Measurements from ENCODE around the gene DNAAF9. TPM values are rescaled to one million over a fixed set of nuclear protein-coding genes. Genes with fewer than 3 reads are reported as not detected.

The DNAAF9 gene
- total and polyA plus RNA-seq, 4 donors = 27.2 to 45.4 (median 39.8) TPM

DNA sequence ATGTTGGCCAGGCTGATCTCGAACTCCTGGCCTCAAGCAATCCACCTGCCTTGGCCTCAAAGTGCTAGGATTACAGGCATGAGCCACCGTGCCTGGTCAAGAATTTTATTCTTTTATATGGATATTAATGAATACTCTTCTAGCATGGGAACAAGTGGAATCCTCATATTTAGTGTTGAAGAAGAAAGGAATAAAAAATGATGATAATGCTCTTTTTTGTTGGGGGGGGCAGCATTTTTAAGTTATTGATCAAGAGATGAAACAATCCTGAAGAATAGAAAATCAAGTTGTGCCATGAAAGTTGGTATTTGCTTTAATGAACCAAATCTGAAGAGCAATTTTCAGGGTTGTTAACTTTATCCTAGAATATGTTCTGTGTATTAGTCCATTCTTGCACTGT is 6.7 kb upstream of the DNAAF9 start:
- Histone ChIP-seq H3K27me3 (ENCODE audit: control insufficient read depth, insufficient read depth, low read length) (no peaks in the 10 kb centered on the region), H3K27ac (ENCODE audit: low read depth, low read length) (no peak overlapping the region), H3K4me3 (ENCODE audit: low read depth, low read length) (no peak overlapping the region), H3K9me3 (ENCODE audit: control insufficient read depth, insufficient read depth, low read length) (no peaks in the 10 kb centered on the region), H3K36me3 (ENCODE audit: control insufficient read depth, insufficient read depth, low read length) (no peaks in the 10 kb centered on the region), H3K4me1 (ENCODE audit: control insufficient read depth, insufficient read depth, low read length) (no peaks in the 10 kb centered on the region)
- WGBS (ENCODE audit: insufficient coverage) = 60% methylated on average over 1 of the region's 2 CpGs
- DNase-seq (ENCODE audit: low read depth in 4 of 6, low spot score in 6 of 6) = no peak

DNA sequence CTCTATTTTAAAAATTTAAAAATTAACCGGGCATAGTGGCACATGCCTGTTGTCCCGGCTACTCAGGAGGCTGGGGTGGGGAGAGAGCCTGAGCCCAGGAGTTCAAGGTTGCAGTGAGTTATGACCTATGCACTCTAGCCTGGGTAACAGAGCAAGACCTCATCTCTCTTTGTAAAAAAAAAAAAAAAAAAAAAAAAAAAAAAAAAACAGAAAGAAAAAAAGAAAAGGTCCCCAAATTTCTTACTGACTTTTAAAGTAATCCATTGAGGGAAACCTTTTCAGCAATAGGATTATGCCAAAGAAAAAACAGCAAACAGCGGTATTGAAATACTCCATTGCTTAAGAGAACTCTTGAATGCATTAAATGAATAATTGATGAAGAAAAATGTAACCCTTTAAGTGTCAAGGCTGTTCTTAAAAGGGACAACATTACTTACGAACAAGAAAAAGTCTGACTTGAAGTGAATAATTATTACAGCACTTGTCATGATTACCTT is 6.0 kb upstream of the DNAAF9 start:
- Histone ChIP-seq H3K27me3 (ENCODE audit: control insufficient read depth, insufficient read depth, low read length) (no peaks in the 10 kb centered on the region), H3K4me3 (ENCODE audit: low read depth, low read length) (no peak overlapping the region), H3K4me1 (ENCODE audit: control insufficient read depth, insufficient read depth, low read length) (no peaks in the 10 kb centered on the region), H3K27ac (ENCODE audit: low read depth, low read length) (no peak overlapping the region), H3K36me3 (ENCODE audit: control insufficient read depth, insufficient read depth, low read length) (no peaks in the 10 kb centered on the region), H3K9me3 (ENCODE audit: control insufficient read depth, insufficient read depth, low read length) (no peaks in the 10 kb centered on the region)
- DNase-seq (ENCODE audit: low read depth in 4 of 6, low spot score in 6 of 6) = no peak
- no CpG with 5 or more reads among the region's 4 CpGs for WGBS (ENCODE audit: insufficient coverage)

DNA sequence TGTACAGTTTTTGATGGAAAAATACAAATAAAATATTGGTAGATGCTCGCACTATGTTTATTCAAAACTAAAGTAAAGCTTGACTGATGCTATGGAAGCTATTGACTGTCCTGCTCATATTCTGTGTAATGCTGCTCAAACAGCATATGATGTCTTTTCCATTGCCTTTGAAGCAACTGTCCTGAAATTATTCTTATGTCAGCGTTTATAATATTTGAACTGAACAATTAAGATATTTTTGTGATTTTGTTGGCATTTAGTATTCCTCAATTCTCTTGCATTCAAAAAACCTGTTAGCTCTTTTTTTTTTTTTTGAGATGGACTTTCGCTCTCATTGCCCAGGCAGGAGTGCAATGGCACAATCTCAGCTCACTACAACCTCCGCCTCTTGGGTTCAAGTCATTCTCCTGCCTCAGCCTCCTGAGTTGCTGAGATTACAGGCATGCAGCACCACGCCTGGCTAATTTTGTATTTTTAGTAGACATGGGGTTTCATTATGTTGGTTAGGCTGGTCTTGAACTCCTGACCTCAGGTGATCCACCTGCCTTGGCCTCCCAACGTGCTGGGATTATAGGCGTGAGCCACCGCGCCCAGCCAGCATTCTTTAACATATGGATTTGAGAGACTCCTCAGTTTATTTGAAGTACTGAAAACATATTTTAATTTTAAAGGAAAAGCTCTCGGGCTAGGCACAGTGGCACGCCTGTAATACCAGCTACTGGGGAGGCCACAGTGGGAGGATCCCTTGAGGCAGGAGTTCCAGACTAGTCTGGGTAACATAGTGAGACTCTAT is 5.3 kb upstream of the DNAAF9 start:
- Histone ChIP-seq H3K36me3 (ENCODE audit: control insufficient read depth, insufficient read depth, low read length) (no peaks in the 10 kb centered on the region), H3K27me3 (ENCODE audit: control insufficient read depth, insufficient read depth, low read length) (no peaks in the 10 kb centered on the region), H3K27ac (ENCODE audit: low read depth, low read length) (no peak overlapping the region), H3K9me3 (ENCODE audit: control insufficient read depth, insufficient read depth, low read length) (no peaks in the 10 kb centered on the region), H3K4me3 (ENCODE audit: low read depth, low read length) (no peak overlapping the region), H3K4me1 (ENCODE audit: control insufficient read depth, insufficient read depth, low read length) (no peaks in the 10 kb centered on the region)
- no peak for DNase-seq (ENCODE audit: low read depth in 4 of 6, low spot score in 6 of 6)
- no CpG with 5 or more reads among the region's 11 CpGs for whole genome bisulfite sequencing (ENCODE audit: insufficient coverage)

DNA sequence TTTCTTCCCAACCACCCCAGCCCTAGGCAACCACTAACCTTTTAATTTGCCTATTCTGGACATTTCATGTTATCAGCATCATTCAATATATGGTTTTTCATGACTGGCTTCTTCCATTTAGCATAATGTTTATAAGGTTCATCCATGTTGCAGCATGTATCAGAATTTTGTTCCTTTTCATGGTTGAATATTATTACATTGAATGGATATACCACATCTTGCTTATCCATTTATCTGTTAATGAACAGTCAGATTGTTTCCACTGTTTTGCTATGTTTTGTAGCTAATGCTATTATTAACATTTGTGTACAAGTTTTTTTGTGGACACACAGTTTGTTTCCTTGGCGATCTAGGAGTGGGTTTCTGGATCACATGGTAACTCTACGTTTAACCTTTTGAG is 3.0 kb upstream of the DNAAF9 start:
- Histone ChIP-seq H3K4me1 (ENCODE audit: control insufficient read depth, insufficient read depth, low read length) (peaks cover 4% of the 10 kb centered on the region), H3K27ac (ENCODE audit: low read depth, low read length) (no peak overlapping the region), H3K36me3 (ENCODE audit: control insufficient read depth, insufficient read depth, low read length) (no peaks in the 10 kb centered on the region), H3K4me3 (ENCODE audit: low read depth, low read length) (no peak overlapping the region), H3K9me3 (ENCODE audit: control insufficient read depth, insufficient read depth, low read length) (no peaks in the 10 kb centered on the region), H3K27me3 (ENCODE audit: control insufficient read depth, insufficient read depth, low read length) (no peaks in the 10 kb centered on the region)
- DNase-seq (ENCODE audit: low read depth in 4 of 6, low spot score in 6 of 6) = no peak
- WGBS (ENCODE audit: insufficient coverage) = no CpG with 5 or more reads among the region's 2 CpGs

DNA sequence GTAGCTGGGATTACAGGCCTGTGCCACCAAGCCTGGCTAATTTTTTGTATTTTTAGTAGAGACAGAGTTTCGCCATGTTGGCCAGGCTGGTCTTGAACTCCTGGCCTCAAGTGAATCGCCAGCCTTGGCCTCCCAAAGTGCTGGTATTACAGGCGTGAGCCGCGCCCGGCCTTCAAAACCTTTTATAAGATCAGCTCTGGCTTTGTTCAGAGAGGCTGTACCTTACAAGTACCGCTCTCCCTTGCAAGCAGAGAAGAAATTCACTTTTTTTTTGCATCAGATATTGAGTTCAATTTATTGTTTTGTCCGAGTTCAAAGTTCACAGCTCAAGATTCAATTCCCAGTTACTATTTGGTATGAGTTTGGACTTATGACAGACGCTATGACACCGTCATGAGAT is 1.9 kb upstream of the DNAAF9 start:
- 96% methylated on average over 8 of the region's 10 CpGs for WGBS (ENCODE audit: insufficient coverage)

DNA sequence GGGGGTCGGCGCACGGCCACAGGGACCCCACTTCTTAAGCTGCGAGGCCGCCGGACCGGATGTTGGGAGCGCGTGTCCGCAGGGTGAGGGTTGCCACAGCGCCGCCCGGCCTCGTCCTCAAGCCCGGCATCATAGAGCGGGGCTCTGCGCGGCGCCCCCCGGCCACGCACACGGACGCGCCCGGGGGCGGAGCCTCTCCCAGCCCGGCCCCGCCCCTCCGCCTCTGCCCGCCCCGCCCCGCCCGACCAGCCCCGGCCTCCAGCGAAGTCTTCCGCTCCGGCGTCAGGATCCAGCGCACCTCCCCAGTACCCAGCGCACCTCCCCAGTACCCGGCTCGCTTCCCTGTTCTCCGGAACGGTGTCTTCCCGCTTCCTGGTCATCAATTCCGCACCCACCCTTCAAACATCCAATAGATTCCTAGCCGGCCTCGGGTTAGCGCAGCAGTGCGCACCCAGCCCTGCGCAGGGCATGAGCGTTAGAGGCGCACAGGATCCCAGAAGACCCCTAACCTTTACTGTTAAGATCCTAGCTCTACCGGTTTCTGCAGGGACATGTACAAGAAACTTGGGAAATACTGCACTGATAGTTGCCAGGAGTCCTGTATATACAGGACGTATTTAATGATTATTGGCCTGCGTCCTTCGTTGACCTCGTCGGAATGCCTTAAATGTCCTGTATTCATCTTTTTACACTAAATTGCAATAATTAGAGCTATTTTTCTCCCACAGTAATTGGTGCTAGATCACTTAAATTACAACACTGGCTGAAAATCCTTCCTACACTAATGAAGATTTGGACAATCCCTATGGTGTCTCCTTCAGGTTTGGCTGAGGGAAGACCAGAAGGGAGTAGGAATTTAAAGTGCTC is 535 bp upstream of the DNAAF9 start:
- peak overlapping the region; percentile 90 for H3K27ac ChIP-seq (ENCODE audit: low read depth, low read length)
- H3K27me3 ChIP-seq (ENCODE audit: control insufficient read depth, insufficient read depth, low read length) = no peaks in the 10 kb centered on the region
- H3K9me3 ChIP-seq (ENCODE audit: control insufficient read depth, insufficient read depth, low read length) = no peaks in the 10 kb centered on the region
- peak; percentile 64 to 94 (median 77) for DNase-seq (ENCODE audit: low read depth in 4 of 6, low spot score in 6 of 6)
- under 1% methylated on average over 54 of the region's 59 CpGs for WGBS (ENCODE audit: insufficient coverage)
- H3K36me3 ChIP-seq (ENCODE audit: control insufficient read depth, insufficient read depth, low read length) = no peaks in the 10 kb centered on the region
- H3K4me3 ChIP-seq (ENCODE audit: low read depth, low read length) = peak overlapping the region; percentile 86
- H3K4me1 ChIP-seq (ENCODE audit: control insufficient read depth, insufficient read depth, low read length) = peaks cover 4% of the 10 kb centered on the region

More for the DNA sequence above, 1.9 kb upstream of the DNAAF9 start:
- Histone ChIP-seq H3K36me3 (ENCODE audit: control insufficient read depth, insufficient read depth, low read length) (no peaks in the 10 kb centered on the region), H3K27ac (ENCODE audit: low read depth, low read length) (no peak overlapping the region), H3K4me1 (ENCODE audit: control insufficient read depth, insufficient read depth, low read length) (peaks cover 4% of the 10 kb centered on the region), H3K4me3 (ENCODE audit: low read depth, low read length) (no peak overlapping the region), H3K9me3 (ENCODE audit: control insufficient read depth, insufficient read depth, low read length) (no peaks in the 10 kb centered on the region), H3K27me3 (ENCODE audit: control insufficient read depth, insufficient read depth, low read length) (no peaks in the 10 kb centered on the region)
- no peak for DNase-seq (ENCODE audit: low read depth in 4 of 6, low spot score in 6 of 6)

DNA sequence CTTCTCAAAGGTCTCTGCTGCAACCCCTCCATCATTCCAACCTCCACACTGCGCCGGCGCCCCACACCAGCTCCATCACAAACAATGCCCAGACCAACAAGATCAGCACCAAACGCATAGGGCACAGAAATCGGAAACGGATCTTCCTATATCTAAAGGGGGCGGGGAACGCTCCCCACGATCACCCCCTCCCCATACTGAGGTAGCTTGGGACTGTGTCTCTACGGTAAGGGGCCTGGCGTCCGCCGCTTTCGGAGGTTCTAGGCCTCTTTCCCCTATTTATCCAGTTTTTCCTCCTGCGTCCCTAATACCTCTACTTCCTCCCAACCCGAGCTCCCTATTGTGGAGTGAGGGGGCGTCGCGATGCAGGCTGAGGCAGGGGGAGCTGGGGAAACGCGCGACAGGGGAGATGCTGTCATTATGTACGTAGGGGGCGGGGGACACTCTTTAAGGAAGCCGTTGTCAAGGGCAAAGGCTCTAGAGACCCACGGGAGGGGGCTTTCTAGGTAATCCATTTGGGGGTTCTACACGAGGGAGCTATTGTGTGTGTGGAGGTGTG is 909 bp downstream of the DNAAF9 start:
- peaks cover 4% of the 10 kb centered on the region for H3K4me1 ChIP-seq (ENCODE audit: control insufficient read depth, insufficient read depth, low read length)
- no peaks in the 10 kb centered on the region for H3K27me3 ChIP-seq (ENCODE audit: control insufficient read depth, insufficient read depth, low read length)
- no peaks in the 10 kb centered on the region for H3K36me3 ChIP-seq (ENCODE audit: control insufficient read depth, insufficient read depth, low read length)
- H3K27ac ChIP-seq (ENCODE audit: low read depth, low read length) = peak overlapping the region; percentile 90
- no peaks in the 10 kb centered on the region for H3K9me3 ChIP-seq (ENCODE audit: control insufficient read depth, insufficient read depth, low read length)
- DNase-seq (ENCODE audit: low read depth in 4 of 6, low spot score in 6 of 6) = peak; percentile 33 to 92 (median 51)
- H3K4me3 ChIP-seq (ENCODE audit: low read depth, low read length) = peak overlapping the region; percentile 86
- WGBS (ENCODE audit: insufficient coverage) = 0% methylated on average over 15 of the region's 27 CpGs

DNA sequence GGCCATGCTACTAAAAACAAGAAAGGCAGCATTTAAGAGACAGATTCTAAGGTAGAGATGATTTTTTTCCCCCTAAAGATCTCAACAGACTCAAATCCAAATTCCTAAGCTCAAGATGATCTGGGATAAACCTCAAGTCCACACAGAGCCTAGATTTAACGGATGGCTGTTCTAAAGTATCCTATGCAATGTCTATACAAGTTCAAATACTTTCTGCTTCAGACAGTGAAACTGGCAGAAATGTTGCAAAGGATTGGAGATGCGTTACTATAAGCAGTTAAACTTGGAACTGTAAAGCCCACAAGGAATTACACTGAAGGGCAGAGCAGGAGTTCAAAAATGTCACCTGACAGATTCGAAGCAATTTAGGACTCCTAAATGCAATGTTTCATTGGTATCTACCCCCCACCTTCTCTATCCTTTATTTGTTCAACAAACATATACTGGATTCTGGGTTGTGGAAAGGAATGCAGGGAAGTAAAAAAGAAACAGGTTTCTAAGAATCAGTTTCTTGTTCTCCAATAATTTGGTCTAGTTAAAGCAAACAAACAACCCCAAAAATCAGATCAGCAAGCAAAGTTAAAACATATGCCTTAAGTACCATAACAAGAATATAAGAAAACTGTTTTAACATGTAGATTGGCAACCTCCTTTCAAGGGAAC is 1.6 kb downstream of the DNAAF9 start:
- WGBS (ENCODE audit: insufficient coverage) = 40% methylated on average over 1 of the region's 3 CpGs
- peak in 1 of 6 donors; percentile 5 for DNase-seq (ENCODE audit: low read depth in 4 of 6, low spot score in 6 of 6)
- peak overlapping the region; percentile 86 for H3K4me3 ChIP-seq (ENCODE audit: low read depth, low read length)
- H3K27me3 ChIP-seq (ENCODE audit: control insufficient read depth, insufficient read depth, low read length) = no peaks in the 10 kb centered on the region
- H3K9me3 ChIP-seq (ENCODE audit: control insufficient read depth, insufficient read depth, low read length) = no peaks in the 10 kb centered on the region
- H3K36me3 ChIP-seq (ENCODE audit: control insufficient read depth, insufficient read depth, low read length) = no peaks in the 10 kb centered on the region
- H3K27ac ChIP-seq (ENCODE audit: low read depth, low read length) = peak overlapping the region; percentile 90
- peaks cover 11% of the 10 kb centered on the region for H3K4me1 ChIP-seq (ENCODE audit: control insufficient read depth, insufficient read depth, low read length)

DNA sequence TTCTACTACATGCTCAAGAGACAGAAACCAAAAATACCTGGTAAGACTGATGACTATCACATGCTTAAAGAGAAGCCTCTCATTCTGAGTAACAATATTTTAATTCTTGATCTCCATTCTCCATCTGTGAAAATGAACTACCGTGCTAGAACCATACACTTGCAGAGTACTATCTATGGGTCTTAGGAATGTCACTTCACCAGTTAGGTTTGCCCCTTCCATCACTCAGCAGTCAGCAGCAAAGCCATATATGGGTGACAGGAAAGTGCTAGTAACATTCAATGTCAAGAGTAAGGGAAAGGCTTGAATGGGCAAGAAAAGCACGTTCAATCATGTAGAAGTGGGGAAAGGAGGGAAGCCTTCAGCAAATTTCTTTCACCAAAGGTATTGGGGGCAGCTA is 2.3 kb downstream of the DNAAF9 start:
- peaks cover 11% of the 10 kb centered on the region for H3K4me1 ChIP-seq (ENCODE audit: control insufficient read depth, insufficient read depth, low read length)
- H3K4me3 ChIP-seq (ENCODE audit: low read depth, low read length) = no peak overlapping the region
- no peaks in the 10 kb centered on the region for H3K27me3 ChIP-seq (ENCODE audit: control insufficient read depth, insufficient read depth, low read length)
- DNase-seq (ENCODE audit: low read depth in 4 of 6, low spot score in 6 of 6) = no peak
- WGBS (ENCODE audit: insufficient coverage) = no CpG with 5 or more reads among the region's 2 CpGs
- no peaks in the 10 kb centered on the region for H3K36me3 ChIP-seq (ENCODE audit: control insufficient read depth, insufficient read depth, low read length)
- no peak overlapping the region for H3K27ac ChIP-seq (ENCODE audit: low read depth, low read length)
- no peaks in the 10 kb centered on the region for H3K9me3 ChIP-seq (ENCODE audit: control insufficient read depth, insufficient read depth, low read length)

Measured in spinal cord (tissue), 10 donors.